H1 (cell line): Measurements from ENCODE around the gene ADCY2. TPM values are rescaled to one million over a fixed set of nuclear protein-coding genes. Genes with fewer than 3 reads are reported as not detected.

ENCODE experiments used
- CTCF ChIA-PET: fragments of 300-600 bp; sonication (Branson Sonifier 250); formaldehyde crosslinking; loops from one replicate; lab custom pipeline; 2021; ENCODE audit not compliant: partially characterized antibody; lab: Charles Lee
- POLR2A ChIA-PET: fragments of 300-600 bp; sonication (Branson Sonifier 250); formaldehyde crosslinking; loops from one replicate; lab custom pipeline; 2021; ENCODE audit warnings: inconsistent platforms; ENCODE audit not compliant: partially characterized antibody; lab: Charles Lee
- DNase-seq, 2 experiments: peaks; one replicate each; pipeline versions ENCODE4 v3.0.0 to v3.0.0-alpha.2; 2010 to 2022; ENCODE audit warnings: low spot score in 2 of 2, low read depth in 1 of 2, mixed read lengths in 1 of 2
- FAIRE-seq: peaks from 2 replicates; lab custom pipeline; 2011; peaks lifted over from hg19 to GRCh38; lab: Jason Lieb, UNC
- H2AFZ ChIP-seq: 2 replicates; pipeline ENCODE4 v1.8.1; 2012; ENCODE audit warnings: low read length, inconsistent platforms
- H2AK5ac ChIP-seq: 2 replicates; pipeline ENCODE4 v1.6.1; 2013; ENCODE audit warnings: low read depth, low read length
- H2BK120ac ChIP-seq: replicated peaks from 2 replicates; pipeline ENCODE3; 2013; ENCODE audit warnings: low read depth, low read length, inconsistent platforms
- H2BK12ac ChIP-seq: 2 replicates; pipeline ENCODE4 v1.6.1; 2013; ENCODE audit warnings: low read depth, low read length
- H2BK15ac ChIP-seq: 2 replicates; pipeline ENCODE4 v1.6.1; 2013; ENCODE audit warnings: low read length
- H2BK20ac ChIP-seq: 2 replicates; pipeline ENCODE4 v1.6.1; 2013; ENCODE audit warnings: low read length
- H2BK5ac ChIP-seq: 2 replicates; pipeline ENCODE4 v1.6.1; 2013; ENCODE audit warnings: low read depth, low read length
- H3K14ac ChIP-seq: 2 replicates; pipeline ENCODE4 v1.6.1; 2013; ENCODE audit warnings: inconsistent platforms; ENCODE audit not compliant: insufficient read length
- H3K18ac ChIP-seq: 2 replicates; pipeline ENCODE4 v1.6.1; 2013; ENCODE audit warnings: low read length; ENCODE audit errors: extremely low read depth
- H3K23ac ChIP-seq: 2 replicates; pipeline ENCODE4 v1.6.1; 2013; ENCODE audit warnings: inconsistent platforms; ENCODE audit not compliant: insufficient read length
- H3K23me2 ChIP-seq: 2 replicates; pipeline ENCODE4 v1.6.1; 2013; ENCODE audit warnings: low read depth, low read length
- H3K27ac ChIP-seq: 2 replicates; pipeline ENCODE4 v1.6.1; 2011; ENCODE audit warnings: low read depth, low read length, inconsistent platforms
- H3K27me3 ChIP-seq, 4 experiments: replicated peaks in 1 of 4; 1 replicate in 1 of 4; 2 replicates in 3 of 4; pipeline versions ENCODE4 v1.6.1 to v1.8.1; 2011 to 2013; ENCODE audit warnings: low read length in 3 of 4, mild to moderate bottlenecking in 3 of 4, inconsistent platforms in 2 of 4, mixed read lengths in 2 of 4, moderate library complexity in 1 of 4; ENCODE audit not compliant: control insufficient read depth in 3 of 4, insufficient read depth in 3 of 4; ENCODE audit errors: extremely low read depth in 1 of 4
- H3K36me3 ChIP-seq, 4 experiments: 2 replicates each; pipeline versions ENCODE4 v1.6.1 to v1.8.1; 2011 to 2013; ENCODE audit warnings: mild to moderate bottlenecking in 4 of 4, low read length in 3 of 4, moderate library complexity in 2 of 4, control low read depth in 1 of 4, inconsistent platforms in 1 of 4; ENCODE audit not compliant: insufficient read depth in 4 of 4, control insufficient read depth in 2 of 4
- H3K4ac ChIP-seq: replicated peaks from 2 replicates; pipeline ENCODE3; 2013; ENCODE audit warnings: low read length, low read depth, mixed read lengths, inconsistent platforms; ENCODE audit not compliant: insufficient read length
- H3K4me1 ChIP-seq, 4 experiments: replicated peaks in 1 of 4; 1 replicate in 1 of 4; 2 replicates in 3 of 4; pipeline versions ENCODE4 v1.6.1 to v1.8.1; 2011 to 2013; ENCODE audit warnings: low read length in 3 of 4, inconsistent platforms in 2 of 4, mixed read lengths in 1 of 4; ENCODE audit not compliant: insufficient read depth in 4 of 4, control insufficient read depth in 3 of 4
- H3K4me2 ChIP-seq, 2 experiments: 2 replicates each; pipeline versions ENCODE4 v1.6.1 to v1.8.1; 2011 to 2013; ENCODE audit warnings: low read depth in 2 of 2, low read length in 2 of 2, control low read depth in 1 of 2, inconsistent platforms in 1 of 2, mild to moderate bottlenecking in 1 of 2; ENCODE audit not compliant: insufficient read depth in 1 of 2
- H3K4me3 ChIP-seq, 4 experiments: fragments of 200-600, 300-600 bp in 1 of 4; sonication (generic), shearing (Covaris generic), sonication (Bioruptor Twin) in 1 of 4; 2 replicates each; pipeline versions ENCODE4 v1.5.1 to v1.8.1; 2011 to 2016; ENCODE audit warnings: low read length in 4 of 4, low read depth in 3 of 4, control low read depth in 2 of 4, inconsistent platforms in 2 of 4, mild to moderate bottlenecking in 2 of 4, mixed read lengths in 1 of 4, moderate library complexity in 1 of 4; ENCODE audit not compliant: insufficient read depth in 2 of 4; ENCODE audit errors: extremely low read depth in 1 of 4
- H3K56ac ChIP-seq: replicated peaks from 2 replicates; pipeline ENCODE3; 2013; ENCODE audit warnings: low read depth, mild to moderate bottlenecking, mixed read lengths, low read length, inconsistent platforms; ENCODE audit not compliant: insufficient read length
- H3K79me1 ChIP-seq: 2 replicates; pipeline ENCODE4 v1.6.1; 2013; ENCODE audit warnings: low read depth, low read length, control low read depth
- H3K79me2 ChIP-seq, 2 experiments: 2 replicates each; pipeline versions ENCODE4 v1.6.1 to v1.8.1; 2012 to 2013; ENCODE audit warnings: low read length in 2 of 2, mild to moderate bottlenecking in 2 of 2, inconsistent platforms in 1 of 2; ENCODE audit not compliant: insufficient read depth in 2 of 2, control insufficient read depth in 1 of 2
- H3K9ac ChIP-seq, 4 experiments: replicated peaks in 1 of 4; 1 replicate in 1 of 4; 2 replicates in 3 of 4; pipeline versions ENCODE4 v1.6.1 to v1.8.1; 2011 to 2013; ENCODE audit warnings: low read depth in 3 of 4, low read length in 3 of 4, control low read depth in 2 of 4, mild to moderate bottlenecking in 2 of 4, moderate library complexity in 2 of 4, inconsistent platforms in 1 of 4; ENCODE audit errors: extremely low read depth in 1 of 4
- H3K9me3 ChIP-seq, 2 experiments: 2 replicates each; pipeline versions ENCODE4 v1.6.1 to v1.8.1; 2012 to 2013; ENCODE audit warnings: mild to moderate bottlenecking in 2 of 2, moderate library complexity in 2 of 2, control low read depth in 1 of 2, inconsistent platforms in 1 of 2, low read depth in 1 of 2, low read length in 1 of 2, mixed read lengths in 1 of 2; ENCODE audit not compliant: insufficient read depth in 2 of 2
- H4K20me1 ChIP-seq, 2 experiments: replicated peaks in 1 of 2; 2 replicates each; pipeline versions ENCODE3 to v1.8.1; 2011 to 2013; ENCODE audit warnings: inconsistent platforms in 2 of 2, low read length in 2 of 2, mild to moderate bottlenecking in 1 of 2; ENCODE audit not compliant: insufficient read depth in 2 of 2, control insufficient read depth in 1 of 2
- H4K5ac ChIP-seq: 2 replicates; pipeline ENCODE4 v1.6.1; 2013; ENCODE audit warnings: low read length, low read depth, mixed read lengths, inconsistent platforms; ENCODE audit not compliant: insufficient read length
- H4K8ac ChIP-seq: 2 replicates; pipeline ENCODE4 v1.8.0; 2013; ENCODE audit warnings: mild to moderate bottlenecking, moderate library complexity, low read length, inconsistent platforms; ENCODE audit not compliant: insufficient read depth; ENCODE audit errors: extremely low read depth
- H4K91ac ChIP-seq: replicated peaks from 2 replicates; pipeline ENCODE3; 2013; ENCODE audit warnings: low read length, mixed read lengths, inconsistent platforms; ENCODE audit not compliant: insufficient read length
- ATF2 ChIP-seq: IDR thresholded peaks from 2 replicates; pipeline ENCODE4 v1.6.1; 2012; ENCODE audit warnings: low read length, inconsistent platforms
- CHD1 ChIP-seq: IDR thresholded peaks from 2 replicates; pipeline ENCODE4 v1.6.1; 2012; ENCODE audit warnings: low read depth, low read length, improper control_type of control experiment
- CHD2 ChIP-seq: IDR thresholded peaks from 2 replicates; pipeline ENCODE4 v1.6.1; 2012; ENCODE audit warnings: low read length, improper control_type of control experiment
- CTCF ChIP-seq, 3 experiments: IDR thresholded peaks; 1 replicate in 2 of 3; 2 replicates in 1 of 3; pipeline versions ENCODE4 v1.5.1 to v1.6.1; 2011; ENCODE audit warnings: low read length in 3 of 3, mild to moderate bottlenecking in 3 of 3, inconsistent platforms in 2 of 3, low read depth in 1 of 3, moderate library complexity in 1 of 3; ENCODE audit not compliant: insufficient read depth in 1 of 3; ENCODE audit errors: control extremely low read depth in 1 of 3
- RAD21 ChIP-seq, 2 experiments: IDR thresholded peaks in 1 of 2; conservative IDR thresholded peaks in 1 of 2; 2 replicates each; pipeline ENCODE4 v1.6.1; 2011; ENCODE audit warnings: low read depth in 2 of 2, low read length in 2 of 2, improper control_type of control experiment in 1 of 2, inconsistent platforms in 1 of 2, mild to moderate bottlenecking in 1 of 2, moderate library complexity in 1 of 2
- SP2 ChIP-seq: IDR thresholded peaks from 2 replicates; pipeline ENCODE4 v1.6.1; 2012; ENCODE audit warnings: mild to moderate bottlenecking, low read length, inconsistent platforms
- SRF ChIP-seq: IDR thresholded peaks from 2 replicates; pipeline ENCODE4 v1.6.1; 2011; ENCODE audit warnings: mild to moderate bottlenecking, low read depth, low read length, moderate library complexity
- TEAD4 ChIP-seq: IDR thresholded peaks from 2 replicates; pipeline ENCODE4 v1.6.1; 2012; ENCODE audit warnings: low read depth, low read length, inconsistent platforms, mixed read lengths
- WGBS, 2 experiments: shearing (Covaris generic) in 1 of 2; methylation state at CpG; one replicate each; pipeline versions ENCODE4 v1.1.6 to v1.1.7; 2013 to 2015; ENCODE audit warnings: low lambda C conversion rate in 2 of 2, mixed read lengths in 2 of 2, inconsistent platforms in 1 of 2, low coverage in 1 of 2, missing lambda C conversion rate in 1 of 2; ENCODE audit not compliant: insufficient replicate concordance in 2 of 2, insufficient coverage in 1 of 2, insufficient read length in 1 of 2; ENCODE audit errors: extremely low coverage in 1 of 2, missing lambda C conversion rate in 1 of 2; 5-methylcytosine and 5-hydroxymethylcytosine counted together
- polyA plus RNA-seq, 7 experiments: library from polyadenylated mRNA; depleted of rRNA in 3 of 7; stranded (reverse) in 5 of 7; unstranded in 2 of 7; fragments of >200 nt in 5 of 7; fragments of 200-250 nt in 2 of 7; gene quantifications; 1 replicate in 5 of 7; 2 replicates in 1 of 7; 4 replicates in 1 of 7; pipeline versions ENCODE4 v1.2.1 to v1.2.3, GENCODE V29; 2011 to 2013; ENCODE audit warnings: missing spikeins in 2 of 7, mixed read lengths in 2 of 7
- total RNA-seq: library from RNA; stranded (reverse); fragmentation: NEBNext Ultra II Directional; extraction: Animal tissue kit (Norgen Biotek cat#: 25700); gene quantifications from 2 replicates; pipeline ENCODE4 v1.2.1, GENCODE V29; 2021

The ADCY2 gene
- total and polyA plus RNA-seq, 2 of the 8 experiments (the other 6 are each of a cell fraction or from before 2014, with no cell fraction given) = 35.8 to 122 TPM

GRCh38 chr5:7589800-7590199 is 193.9 kb downstream of the ADCY2 start:
- no peak overlapping the region for H2AFZ ChIP-seq
- peaks cover 0 to 4% of the 10 kb centered on the region in 2 experiments; a peak in 2 of 4 replicates for H3K79me2 ChIP-seq
- no peaks in the 10 kb centered on the region for H3K23me2 ChIP-seq
- H3K9me3 ChIP-seq = no peaks in the 10 kb centered on the region
- POLR2A ChIA-PET = no interaction called here
- no peak overlapping the region for H3K4me2 ChIP-seq
- no peak overlapping the region for H4K91ac ChIP-seq
- TF ChIP-seq CHD2 = no peak
- 0 out of 4 replicates have a peak, but pooled peaks of 1 of the 3 experiments have one; percentile 8 for TF ChIP-seq CTCF (IDR thresholded peaks at IDR 0.05; ENCODE audit: control extremely low read depth in 1 of 3, insufficient read depth in 1 of 3, low read depth in 1 of 3, low read length in 3 of 3)
- no peak for TF ChIP-seq TEAD4
- TF ChIP-seq SP2 = no peak
- TF ChIP-seq CHD1 = no peak
- no peak for TF ChIP-seq SRF
- TF ChIP-seq ATF2 = no peak
- peak in 1 of 2 experiments; percentile 12; a peak in 1 of 4 replicates for TF ChIP-seq RAD21 (IDR thresholded peaks at IDR 0.05 in 1 of 2, conservative IDR thresholded peaks at IDR 0.05 in 1 of 2; ENCODE audit: low read depth in 2 of 2, low read length in 2 of 2)
- TF ChIP-seq, all 59 proteins: peak for 2
- Histone ChIP-seq H3K36me3 (peaks cover 0 to 4% (median 0%) of the 10 kb centered on the region in 4 experiments; a peak in 1 of 8 replicates), H3K14ac (no peak overlapping the region), H3K4me1 (peaks cover 0 to 3% (median under 1%) of the 10 kb centered on the region in 4 experiments; a peak in 2 of 7 replicates), H3K18ac (no peak overlapping the region), H4K8ac (no peak overlapping the region), H2BK20ac (no peak overlapping the region), H2BK5ac (no peak overlapping the region), H4K5ac (no peak overlapping the region), H3K23ac (no peak overlapping the region), H3K27me3 (no peaks in the 10 kb centered on the region), H3K79me1 (no peaks in the 10 kb centered on the region; the same call in 1 of the 2 replicates), H2AK5ac (no peak overlapping the region), H3K56ac (no peak overlapping the region), H3K27ac (no peak overlapping the region), H2BK15ac (no peak overlapping the region), H4K20me1 (no peaks in the 10 kb centered on the region), H2BK12ac (no peak overlapping the region), H3K9ac (no peak overlapping the region), H3K4ac (no peak overlapping the region), H2BK120ac (no peak overlapping the region), H3K4me3 (no peak overlapping the region)
- 85% methylated on average over 5 of the region's 5 CpGs; no CpG with 5 or more reads in 1 of the 2 experiments for WGBS, 2 experiments
- no peak for DNase-seq
- FAIRE-seq = no peak
- CTCF ChIA-PET = interaction anchor here (0.9 kb wide), 1 partner anchor 36 kb away, joined by 3 read pairs; no protein-coding TSS in a partner anchor
